KMS-11 (cell line): ENCODE results near the gene PTCHD1.

ENCODE experiments used
- H2AFZ ChIP-seq: fragments of 200-600 bp; sonication (generic); 2 replicates; pipeline ENCODE4 v1.6.1; 2016; ENCODE audit warnings: antibody characterized with exemption, mixed run types, low read depth
- H3K27ac ChIP-seq: fragments of 200-600 bp; sonication (generic); 2 replicates; pipeline ENCODE4 v1.6.1; 2016; ENCODE audit warnings: mild to moderate bottlenecking, mixed run types
- H3K27me3 ChIP-seq: fragments of 200-600 bp; sonication (generic); 2 replicates; pipeline ENCODE4 v1.6.1; 2017; ENCODE audit warnings: mild to moderate bottlenecking, low read depth, mixed run types, moderate library complexity; ENCODE audit not compliant: insufficient read depth
- H3K36me3 ChIP-seq: fragments of 200-600 bp; sonication (generic); 2 replicates; pipeline ENCODE4 v1.6.1; 2017; ENCODE audit warnings: mild to moderate bottlenecking, mixed run types; ENCODE audit not compliant: insufficient read depth
- H3K4me1 ChIP-seq: fragments of 200-600 bp; sonication (generic); 2 replicates; pipeline ENCODE4 v1.6.1; 2016; ENCODE audit warnings: mild to moderate bottlenecking, low read depth, mixed run types; ENCODE audit not compliant: poor library complexity, severe bottlenecking
- H3K4me2 ChIP-seq: fragments of 200-600 bp; sonication (generic); 2 replicates; pipeline ENCODE4 v1.7.0; 2016; ENCODE audit warnings: mild to moderate bottlenecking, mixed run types
- H3K4me3 ChIP-seq: fragments of 200-600 bp; sonication (generic); IDR thresholded peaks from 2 replicates; pipeline ENCODE4 v1.6.1; 2017; ENCODE audit warnings: low read depth, low read length, mixed read lengths; ENCODE audit not compliant: insufficient read depth
- H3K79me2 ChIP-seq: fragments of 200-600 bp; sonication (generic); 2 replicates; pipeline ENCODE4 v1.6.1; 2016; ENCODE audit warnings: low read depth, mixed run types; ENCODE audit not compliant: insufficient read depth
- H3K9ac ChIP-seq: fragments of 200-600 bp; sonication (generic); 2 replicates; pipeline ENCODE4 v1.6.1; 2016; ENCODE audit warnings: mild to moderate bottlenecking, mixed run types
- H4K20me1 ChIP-seq: fragments of 200-600 bp; sonication (generic); 2 replicates; pipeline ENCODE4 v1.6.1; 2016; ENCODE audit warnings: mild to moderate bottlenecking, mixed run types; ENCODE audit not compliant: insufficient read depth
- CTCF ChIP-seq: fragments of 200-600 bp; sonication (generic); conservative IDR thresholded peaks from 2 replicates; pipeline ENCODE4 v1.6.1; 2017; ENCODE audit warnings: low read depth, mild to moderate bottlenecking, antibody characterized with exemption, low read length, moderate library complexity, mixed read lengths

PTCHD1 gene

GRCh38 chrX:23341452-23341851 lies 6.8 kb downstream of the PTCHD1 start:
- Histone ChIP-seq H3K4me2 (no peak overlapping the region), H3K36me3 (no peaks in the 10 kb centered on the region), H3K4me1 (no peaks in the 10 kb centered on the region), H3K79me2 (no peaks in the 10 kb centered on the region), H3K9ac (no peak overlapping the region), H3K27ac (no peak overlapping the region), H3K4me3 (no peak overlapping the region), H3K27me3 (no peaks in the 10 kb centered on the region), H2AFZ (no peak overlapping the region), H4K20me1 (no peaks in the 10 kb centered on the region)
- TF ChIP-seq CTCF, result no peak

- H4K20me1 ChIP-seq, result no peaks in the 10 kb centered on the region
- H3K4me3 ChIP-seq, result no peak overlapping the region
- H3K9ac ChIP-seq, result no peak overlapping the region
- H3K27ac ChIP-seq, result no peak overlapping the region
- no peaks in the 10 kb centered on the region for H3K79me2 ChIP-seq
- no peaks in the 10 kb centered on the region for H3K4me1 ChIP-seq
- H2AFZ ChIP-seq, result no peak overlapping the region
- H3K4me2 ChIP-seq, result no peak overlapping the region
- no peaks in the 10 kb centered on the region for H3K27me3 ChIP-seq
- TF ChIP-seq CTCF, result no peak
- H3K36me3 ChIP-seq, result no peaks in the 10 kb centered on the region
Observed at GRCh38 chrX:23344238-23344903, 9.7 kb downstream of the PTCHD1 start.

DNA sequence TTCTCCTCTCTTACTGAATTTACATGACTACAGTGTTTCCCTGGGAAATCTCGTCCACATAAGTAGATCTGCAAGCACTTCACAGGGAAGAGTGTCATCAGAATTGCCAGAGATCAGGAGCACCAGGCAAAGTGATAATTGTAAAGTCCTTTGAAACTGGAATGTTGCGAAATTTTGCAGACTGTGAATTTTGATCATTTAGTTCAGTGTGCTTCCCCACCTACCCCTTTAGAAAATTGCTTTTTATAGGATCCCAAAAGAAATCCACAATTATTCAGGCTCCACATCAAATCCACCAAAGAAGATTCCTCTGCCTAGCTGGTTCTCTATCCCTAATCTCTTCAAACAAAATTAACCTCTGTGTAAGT lies 10.2 kb downstream of the PTCHD1 start:
- Histone ChIP-seq H3K4me2 (no peak overlapping the region), H3K36me3 (no peaks in the 10 kb centered on the region), H3K27ac (no peak overlapping the region), H3K4me1 (no peaks in the 10 kb centered on the region), H3K4me3 (no peak overlapping the region), H3K27me3 (no peaks in the 10 kb centered on the region), H3K79me2 (no peaks in the 10 kb centered on the region), H2AFZ (no peak overlapping the region), H3K9ac (no peak overlapping the region), H4K20me1 (no peaks in the 10 kb centered on the region)
- TF ChIP-seq CTCF, result no peak

DNA sequence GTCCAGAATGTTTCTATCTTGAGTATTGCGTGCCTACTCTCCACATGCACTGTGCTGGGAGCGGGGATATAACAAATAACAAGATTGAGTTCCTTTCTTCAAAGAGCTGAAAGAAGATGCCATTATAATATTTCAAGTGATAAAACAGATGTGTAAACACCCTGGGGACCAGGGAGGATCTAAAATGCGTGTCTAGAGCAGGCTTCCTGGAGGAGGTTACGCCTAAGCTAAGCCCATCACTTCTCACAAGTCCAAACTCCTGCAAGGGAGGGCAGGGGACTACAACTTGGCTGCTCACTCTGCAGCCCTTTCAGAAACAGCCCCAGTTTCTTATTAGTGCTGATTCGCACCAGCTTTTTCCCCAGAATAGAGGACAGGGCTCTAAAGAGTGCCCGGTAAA lies 21.5 kb downstream of the PTCHD1 start:
- Histone ChIP-seq H3K4me2 (no peak overlapping the region), H2AFZ (no peak overlapping the region), H3K27ac (no peak overlapping the region), H3K4me3 (no peak overlapping the region), H3K4me1 (no peaks in the 10 kb centered on the region), H3K36me3 (no peaks in the 10 kb centered on the region), H3K9ac (no peak overlapping the region), H3K79me2 (no peaks in the 10 kb centered on the region), H3K27me3 (no peaks in the 10 kb centered on the region), H4K20me1 (no peaks in the 10 kb centered on the region)
- TF ChIP-seq CTCF, result no peak
